Activated effector memory CD4-positive, alpha-beta T cell treated with anti-CD3 and anti-CD28 coated beads, Interleukin-2, amount 50 U/mL, for 16 hours (primary cell): ENCODE results near the gene LINGO3.
"Not testable (repeated sequence)": the region's sequence is repeated elsewhere in the genome, so short reads cannot be mapped to it uniquely, and the experiment has no call there.

Experiments used
- DNase-seq: peaks from one replicate; pipeline ENCODE4 v3.0.0-alpha.2; 2020

Gene LINGO3

DNA sequence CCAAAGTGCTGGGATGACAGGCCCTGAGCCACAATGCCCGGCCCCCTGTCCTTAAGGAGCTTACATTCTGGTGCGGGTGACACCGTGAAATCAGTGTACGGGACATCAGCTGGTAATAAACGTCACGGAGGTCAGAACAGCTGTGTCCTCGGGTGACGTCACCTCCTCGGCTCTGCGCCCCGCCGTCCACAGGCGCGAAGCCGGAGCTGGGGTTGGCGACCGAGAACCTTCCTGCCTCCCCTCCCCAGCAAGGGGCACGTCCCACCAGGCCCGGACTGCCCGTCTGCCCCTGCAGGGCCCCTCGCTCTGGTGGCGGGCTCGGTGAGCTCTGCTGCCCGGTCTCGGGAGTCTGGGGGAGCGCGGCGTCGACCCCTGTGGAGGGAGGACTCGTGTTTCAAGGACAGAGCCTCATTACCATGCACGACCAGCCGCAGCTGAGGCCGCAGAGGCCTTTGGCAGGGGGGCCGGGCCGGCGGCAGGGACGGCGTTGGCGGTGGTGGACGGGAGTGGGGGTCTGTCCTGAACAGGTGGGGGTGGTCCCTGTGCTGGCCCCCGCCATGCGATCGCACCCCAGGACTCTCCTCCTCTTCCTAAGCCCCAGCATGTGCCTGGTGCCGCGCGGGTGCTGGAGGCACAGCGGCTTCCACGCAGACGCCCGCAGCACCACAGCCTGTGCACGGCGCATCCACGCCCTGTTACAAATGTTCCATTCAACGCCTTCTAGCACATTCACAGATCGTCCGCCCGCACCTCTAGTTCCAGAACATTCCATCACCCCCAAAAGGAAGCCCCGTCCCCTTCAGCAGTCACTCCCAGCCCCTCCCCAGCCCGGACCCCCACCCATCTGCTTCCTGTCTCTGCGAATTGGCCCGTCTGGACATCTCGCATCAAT lies 5.4 kb downstream of the LINGO3 start:
- DNase-seq: no peak

DNA sequence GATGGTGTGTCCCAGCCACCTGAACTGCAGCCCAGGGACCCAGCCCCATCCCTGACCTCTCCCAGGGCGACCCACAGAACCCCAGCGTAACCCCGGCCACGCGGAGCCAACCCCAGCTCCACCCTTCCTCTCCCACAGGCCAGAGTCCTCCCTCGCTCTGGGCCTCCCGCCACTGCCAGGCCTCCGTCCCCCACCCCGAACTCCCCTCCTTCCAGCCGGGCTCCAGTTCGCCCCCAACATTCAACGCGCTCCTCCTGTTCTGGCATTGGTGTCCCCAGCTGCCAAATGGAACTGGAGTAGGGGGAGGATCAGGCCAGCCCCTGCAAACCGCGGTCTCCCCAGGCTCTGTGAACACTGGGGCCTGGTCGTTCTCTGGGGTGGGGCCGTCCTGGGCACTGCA lies 7.4 kb downstream of the LINGO3 start:
- no peak for DNase-seq

DNA sequence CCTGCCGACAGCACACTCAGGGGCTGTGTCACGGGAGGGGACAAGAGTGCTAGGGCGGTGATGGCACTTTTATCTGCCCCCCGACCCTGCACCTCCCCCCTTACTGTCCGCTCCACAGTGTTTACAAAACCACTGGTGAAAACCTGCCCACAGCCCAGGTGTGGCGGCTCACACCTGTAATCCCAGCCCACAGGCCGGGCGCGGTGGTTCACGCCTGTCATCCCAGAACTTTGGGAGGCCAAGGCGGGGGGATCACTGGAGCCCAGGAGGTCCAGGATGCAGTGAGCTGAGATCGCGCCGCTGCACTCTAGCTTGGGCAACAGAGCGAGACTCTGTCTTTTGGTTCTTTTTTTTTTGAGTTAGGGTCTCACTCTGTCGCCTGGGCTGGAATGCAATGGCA lies 11.8 kb downstream of the LINGO3 start:
- DNase-seq: no peak

DNA sequence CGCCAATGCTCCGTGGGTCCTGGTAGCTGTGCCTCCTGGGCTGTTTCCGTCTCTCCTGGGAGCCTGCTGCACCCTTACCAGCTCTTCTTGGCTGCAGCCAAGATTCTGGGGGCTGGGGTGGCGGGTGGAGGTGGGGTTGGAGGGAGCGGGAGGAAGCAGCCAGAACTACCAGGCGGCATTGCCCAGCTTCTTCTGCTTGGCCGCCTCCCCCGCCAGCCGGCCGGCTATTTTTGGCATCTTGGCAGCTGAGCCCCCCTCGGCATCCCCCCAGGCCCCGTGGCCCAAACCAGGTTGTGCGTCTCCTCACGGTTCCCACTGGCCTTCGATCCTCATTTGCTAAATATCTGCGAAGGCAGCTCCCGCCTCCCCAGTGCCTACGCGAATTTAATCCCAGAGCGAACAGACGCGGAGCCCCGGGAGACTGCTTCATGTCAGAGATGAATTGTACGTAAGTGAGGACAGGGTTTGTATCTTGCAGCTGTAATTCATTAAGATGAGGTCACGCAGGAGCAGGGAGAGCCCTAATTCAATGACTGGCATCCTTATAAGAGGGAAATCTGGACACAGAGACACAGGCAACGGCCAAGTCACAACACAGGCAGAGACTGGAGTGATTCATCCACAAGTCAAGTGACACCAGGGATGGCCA lies 13.1 kb downstream of the LINGO3 start:
- DNase-seq: no peak

DNA sequence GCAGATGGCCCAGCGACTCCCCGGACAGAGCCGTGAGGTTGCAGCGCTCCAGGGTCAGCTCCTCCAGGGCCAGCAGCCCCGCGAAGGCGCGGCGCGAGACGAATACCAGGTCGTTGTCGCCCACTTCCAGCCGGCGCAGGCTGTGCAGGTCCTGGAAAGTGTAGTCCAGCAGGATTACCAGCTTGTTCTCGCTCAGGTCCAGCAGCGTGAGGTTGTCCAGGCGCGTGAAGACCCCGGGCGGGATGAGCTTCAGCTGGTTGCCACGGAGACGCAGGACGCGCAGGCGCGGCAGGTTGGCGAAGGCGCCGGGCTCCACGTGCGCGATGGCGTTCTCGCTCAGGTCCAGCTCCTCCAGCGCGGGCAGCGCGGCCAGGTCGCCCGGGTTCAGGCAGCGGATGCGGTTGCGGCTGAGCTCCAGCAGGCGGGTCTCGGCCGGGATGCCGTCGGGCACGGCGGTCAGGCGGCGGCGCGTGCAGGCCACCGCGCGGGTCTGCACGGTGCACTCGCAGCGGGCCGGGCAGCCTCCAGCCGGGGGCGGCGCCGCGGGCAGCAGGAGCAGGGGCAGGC lies 16.7 kb downstream of the LINGO3 start:
- DNase-seq: no peak

DNA sequence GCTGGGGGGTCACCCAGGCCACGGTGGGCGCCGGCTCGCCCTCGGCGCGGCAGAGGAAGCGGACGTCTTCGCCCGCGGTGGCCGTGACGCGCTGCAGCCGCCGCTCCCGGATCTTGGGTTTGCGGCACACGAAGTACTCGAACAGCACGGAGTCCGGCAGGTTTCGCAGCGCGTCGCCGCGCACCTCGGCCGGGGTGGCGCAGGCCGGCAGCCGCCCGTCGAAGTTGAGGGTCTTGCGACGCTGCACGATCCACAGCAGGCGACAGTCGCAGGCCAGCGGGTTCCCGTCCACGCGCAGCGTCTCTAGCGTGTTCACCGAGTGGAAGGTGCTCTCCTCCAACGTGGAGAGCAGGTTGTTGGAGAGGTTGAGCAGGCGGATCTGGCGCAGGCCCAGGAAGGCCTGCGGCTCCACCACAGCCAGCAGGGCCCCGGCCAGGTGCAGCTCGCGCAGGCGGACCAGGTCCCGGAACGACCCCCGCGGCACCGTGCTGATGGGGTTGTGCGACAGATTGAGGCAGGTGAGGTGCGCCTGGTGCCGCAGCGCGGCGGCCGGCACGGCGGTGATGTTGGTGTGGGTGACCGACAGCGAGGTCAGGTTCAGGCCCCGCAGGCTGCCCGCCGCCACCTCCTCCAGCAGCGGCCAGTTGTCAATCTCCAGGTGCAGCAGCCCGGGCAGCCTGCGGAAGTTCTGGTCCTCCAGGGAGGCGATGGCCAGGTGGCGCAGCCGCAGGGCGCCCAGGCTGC lies 17.3 kb downstream of the LINGO3 start:
- DNase-seq: no peak

DNA sequence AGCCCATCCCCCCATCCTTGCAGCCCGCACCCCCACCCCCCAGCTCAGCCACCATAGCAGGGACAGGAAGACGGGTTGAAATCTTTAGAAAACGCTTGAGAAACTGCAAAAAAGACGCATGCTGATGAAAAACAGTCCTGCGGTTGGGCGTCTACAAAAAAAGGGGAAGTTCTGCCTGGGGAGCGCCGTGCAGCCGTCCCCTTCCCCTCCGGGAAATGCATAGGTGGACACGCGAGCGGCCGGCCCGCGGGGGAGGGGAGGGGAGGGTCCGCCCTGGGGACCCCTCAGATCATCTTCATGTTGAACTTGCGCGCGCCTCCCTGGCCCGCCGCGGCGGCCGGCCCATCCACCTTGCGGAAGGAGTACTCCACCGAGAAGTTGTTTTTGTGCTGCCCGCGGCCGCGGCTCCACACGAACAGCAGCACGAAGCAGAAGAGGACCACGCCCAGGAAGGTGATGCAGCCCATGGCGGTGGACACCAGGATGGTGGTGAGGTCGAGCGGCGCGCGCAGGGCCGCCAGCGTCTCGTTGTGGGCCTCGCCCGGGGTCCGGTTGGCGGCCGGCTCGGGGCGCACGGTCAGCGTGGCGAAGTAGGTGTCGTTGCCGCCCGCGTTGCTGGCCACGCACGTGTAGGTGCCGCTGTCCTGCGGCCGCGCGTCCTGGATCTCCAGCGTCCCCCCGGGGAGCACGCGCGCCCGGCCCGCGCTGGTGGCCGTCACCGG lies 18.1 kb downstream of the LINGO3 start:
- DNase-seq: peak; percentile 81

DNA sequence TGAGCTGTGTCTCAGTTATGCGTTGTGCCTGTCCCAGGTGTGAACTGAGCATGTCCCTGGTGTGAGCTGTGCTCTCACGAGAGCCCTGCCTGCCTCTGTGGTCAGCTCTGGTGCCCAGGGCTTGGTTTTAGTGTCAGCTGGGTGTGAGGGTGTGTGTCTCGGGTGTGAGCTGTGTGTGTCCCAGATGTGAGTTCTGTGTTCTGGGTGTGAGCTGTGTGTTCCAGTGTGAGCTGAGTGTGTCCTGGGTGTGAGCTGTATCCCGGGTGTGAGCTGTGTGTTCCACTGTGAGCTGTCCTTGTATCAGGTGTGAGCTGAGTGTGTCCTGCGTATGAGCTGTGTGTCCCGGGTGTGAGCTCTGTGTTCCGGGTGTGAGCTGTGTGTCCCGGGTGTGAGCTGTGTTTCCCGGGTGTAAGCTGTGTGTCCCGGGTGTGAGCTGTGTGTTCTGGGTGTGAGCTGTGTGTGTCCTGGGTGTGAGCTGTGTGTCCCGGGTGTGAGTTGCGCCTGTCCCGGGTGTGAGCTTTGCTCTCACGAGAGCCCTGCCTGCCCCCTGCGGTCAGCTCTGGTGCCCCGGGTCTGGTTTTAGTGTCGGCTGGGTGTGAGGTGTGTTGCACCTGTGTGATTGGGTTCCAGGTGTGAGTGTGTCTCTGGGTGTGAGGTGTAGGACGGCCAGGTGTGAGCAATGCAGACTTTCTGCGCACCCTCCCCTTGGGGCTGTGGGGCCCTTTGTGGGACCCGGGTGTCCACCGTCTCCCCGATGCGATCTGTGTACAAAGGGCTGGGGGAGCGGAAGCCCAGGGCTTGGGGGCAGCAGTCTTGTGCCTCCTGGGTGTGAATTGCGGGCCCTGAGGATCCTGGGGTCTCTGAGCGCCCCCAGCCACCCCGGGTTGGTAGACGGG lies 18.9 kb downstream of the LINGO3 start:
- no peak for DNase-seq

DNA sequence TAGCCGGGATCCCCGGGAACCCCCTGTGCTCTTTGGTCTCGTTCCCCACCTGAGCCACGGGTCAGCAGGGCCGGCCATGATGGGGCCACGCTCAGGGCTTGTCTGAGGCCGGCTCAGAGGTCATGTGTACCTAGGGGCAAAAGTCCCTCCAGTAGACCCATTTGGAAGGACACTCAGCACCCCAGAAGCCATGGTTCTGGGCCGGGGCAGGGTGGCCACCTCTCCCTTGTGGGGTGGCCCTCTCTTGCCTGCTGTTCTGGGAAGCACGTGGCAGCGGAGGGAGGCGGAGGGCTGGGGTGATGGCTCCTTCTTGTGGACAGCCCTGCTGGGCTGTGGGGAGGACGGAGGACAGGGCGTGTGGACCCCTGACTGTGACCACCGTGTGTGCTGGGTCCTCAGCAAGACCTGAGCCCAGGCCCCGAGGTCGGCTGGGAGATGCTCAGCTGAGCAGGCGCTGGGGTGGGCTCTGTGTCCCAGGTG lies 19.6 kb downstream of the LINGO3 start:
- no peak for DNase-seq

DNA sequence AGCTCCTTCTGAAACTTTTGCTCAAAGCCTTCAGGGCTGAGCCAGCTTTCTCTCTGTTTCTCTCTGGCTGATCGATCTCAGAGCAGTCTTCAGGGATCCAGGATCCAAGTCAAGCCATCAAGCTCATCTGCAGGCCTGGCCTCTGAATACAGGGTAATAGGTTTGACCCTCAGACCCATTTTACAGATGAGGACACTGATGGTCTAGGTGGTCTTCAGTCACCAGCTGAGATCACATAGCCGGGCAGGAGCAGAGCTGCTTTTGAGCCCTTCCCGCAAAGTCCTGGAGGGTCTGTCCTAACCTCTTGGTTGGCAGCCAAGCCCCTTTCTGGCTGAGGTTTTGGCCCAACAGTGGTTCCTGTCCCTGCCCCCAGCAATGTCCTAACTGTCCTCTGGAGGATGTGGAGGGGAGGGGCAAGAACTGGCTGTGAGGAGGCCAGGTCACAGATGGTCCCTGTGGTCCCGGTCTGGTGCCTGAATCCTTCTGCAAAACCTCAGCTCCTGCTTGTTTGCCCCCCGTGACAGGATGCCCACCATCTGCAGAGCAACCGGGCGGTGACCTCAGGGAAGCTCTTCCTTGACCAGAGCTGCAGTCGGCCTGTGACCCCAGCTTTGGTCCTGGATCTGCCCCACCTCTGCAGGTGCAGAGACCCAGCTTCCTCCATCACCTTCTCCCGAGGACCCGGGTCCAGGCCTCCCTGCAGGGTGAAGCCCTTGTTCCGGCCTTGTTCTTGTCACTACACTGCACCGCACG lies 20.2 kb downstream of the LINGO3 start:
- DNase-seq: no peak

DNA sequence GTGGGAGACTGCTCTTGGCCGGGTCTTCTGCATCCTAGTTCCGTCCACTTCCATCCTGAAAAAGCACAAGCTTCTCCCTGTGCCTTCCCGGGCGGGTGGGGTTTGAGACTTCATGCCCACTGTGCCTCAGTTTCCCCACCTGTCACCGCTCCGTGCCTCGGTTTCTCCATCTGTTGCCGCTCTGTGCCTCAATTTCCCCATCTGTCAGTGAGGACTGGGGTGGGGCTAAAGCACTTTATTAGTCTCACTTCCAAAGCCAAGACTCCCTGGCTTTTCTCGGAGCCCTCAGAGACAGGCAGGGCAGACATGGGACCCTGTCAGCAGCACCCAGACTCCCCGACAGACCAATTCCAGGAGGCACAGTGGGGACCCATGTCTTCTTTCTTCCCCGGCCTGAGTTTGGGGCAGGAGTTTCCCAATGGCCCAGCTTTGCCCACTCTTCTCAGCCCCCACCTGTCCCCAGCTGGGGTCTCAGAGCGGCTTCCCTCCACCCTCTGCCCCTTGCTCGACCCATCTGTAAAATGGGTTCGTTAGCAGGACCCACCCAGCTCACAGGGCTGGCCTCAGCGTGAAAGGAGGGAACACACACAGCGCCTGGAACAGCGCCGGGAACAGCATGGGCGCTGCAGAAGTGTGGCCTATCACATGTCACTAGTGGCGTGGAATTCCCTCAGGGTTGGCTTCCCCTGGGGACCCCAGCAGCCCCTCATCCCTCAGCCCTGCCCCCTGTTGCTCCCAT lies 21.4 kb downstream of the LINGO3 start:
- DNase-seq: no peak

DNA sequence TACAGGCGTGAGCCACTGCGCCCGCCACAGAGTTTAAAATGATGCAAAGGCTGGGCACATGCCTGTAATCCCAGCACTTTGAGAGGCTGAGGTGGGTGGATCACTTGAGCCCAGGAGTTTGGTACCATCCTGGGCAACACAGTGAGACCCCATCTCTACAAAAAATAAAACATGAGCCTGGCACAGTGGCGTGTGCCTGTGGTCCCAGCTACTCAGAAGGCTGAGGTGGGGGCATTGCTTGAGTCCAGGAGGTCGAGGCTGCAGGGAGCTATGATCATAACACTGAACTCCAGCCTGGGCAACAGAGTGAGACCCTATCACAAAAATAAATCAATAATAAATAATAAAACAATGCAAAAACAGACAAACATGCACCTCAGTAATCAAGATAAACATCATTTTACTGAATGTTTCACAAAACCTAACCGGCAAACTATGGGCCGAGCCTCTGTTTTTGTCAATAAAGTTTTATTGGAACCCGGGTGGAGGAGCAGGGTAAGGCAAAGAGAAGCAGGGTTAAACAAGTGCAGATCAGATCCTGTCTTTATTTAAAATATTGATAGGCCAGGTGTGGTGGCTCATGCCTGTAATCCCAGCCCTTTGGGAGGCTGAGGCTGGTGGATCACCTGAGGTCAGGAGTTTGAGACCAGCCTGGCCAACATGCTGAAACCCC lies 24.0 kb downstream of the LINGO3 start:
- DNase-seq: no peak

DNA sequence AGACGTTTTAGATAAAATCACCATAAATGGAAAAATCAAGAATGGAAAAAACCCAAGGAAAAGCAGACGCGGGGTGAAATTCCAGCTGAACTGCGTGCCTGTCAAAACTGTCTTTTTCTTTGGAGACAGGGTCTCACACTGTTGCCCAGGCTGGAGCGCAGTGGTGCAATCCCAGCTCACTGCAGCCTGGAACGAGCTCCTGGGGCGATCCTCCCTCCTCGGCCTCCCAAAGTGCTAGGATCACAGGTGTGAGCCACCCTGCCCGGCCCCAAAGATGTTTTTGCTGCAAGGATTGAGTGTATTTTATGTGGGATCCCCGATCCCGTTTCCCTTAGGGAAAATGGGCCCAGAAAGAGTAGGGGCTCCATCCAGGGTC lies 25.1 kb downstream of the LINGO3 start:
- DNase-seq: no peak

DNA sequence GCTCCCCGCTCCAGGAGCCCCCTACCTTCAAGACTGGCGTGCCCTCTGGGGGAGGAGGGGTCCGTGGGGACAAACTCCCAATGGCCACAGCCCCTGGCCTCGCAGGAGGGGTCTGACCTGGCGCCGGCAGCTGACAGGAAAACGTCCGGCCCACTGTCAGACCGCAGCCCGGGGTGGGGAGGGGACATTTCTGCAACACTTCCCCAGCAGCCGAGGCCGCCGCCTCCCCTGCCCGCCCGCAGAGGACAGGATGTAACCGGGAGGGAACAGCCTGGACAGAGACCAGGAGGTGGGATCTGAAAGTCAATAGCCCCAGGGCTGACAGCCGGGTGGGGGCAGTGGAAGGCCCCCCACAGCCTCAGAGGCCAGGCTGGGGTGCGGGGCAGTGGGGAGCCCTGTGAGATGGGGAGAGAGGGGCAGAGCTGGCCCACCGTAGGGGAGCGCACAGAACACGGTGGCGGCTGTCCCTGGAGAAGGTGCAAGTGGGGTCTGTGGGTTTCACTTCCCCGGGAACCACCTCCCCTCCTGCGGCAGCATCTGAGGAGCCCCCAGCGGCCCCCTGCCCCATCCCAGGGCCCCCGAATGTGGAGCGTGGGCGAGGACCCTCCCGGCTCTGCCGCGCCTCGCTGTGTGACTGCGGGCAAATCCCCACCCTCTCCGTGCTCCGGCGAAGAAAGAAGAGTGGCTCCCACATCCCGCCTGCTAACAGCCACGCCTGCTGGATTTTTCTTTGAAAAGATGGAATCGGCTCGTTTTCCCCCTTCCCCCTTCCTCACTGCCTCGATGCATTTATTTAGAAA lies 25.7 kb downstream of the LINGO3 start, which contains the start of gene PEAK3:
Gene PEAK3 (minus strand): TSS at position 114 of the 800 bp plus-strand sequence. CDS start 1,244 bp downstream, outside the sequence.
- peak; percentile 73 for DNase-seq

DNA sequence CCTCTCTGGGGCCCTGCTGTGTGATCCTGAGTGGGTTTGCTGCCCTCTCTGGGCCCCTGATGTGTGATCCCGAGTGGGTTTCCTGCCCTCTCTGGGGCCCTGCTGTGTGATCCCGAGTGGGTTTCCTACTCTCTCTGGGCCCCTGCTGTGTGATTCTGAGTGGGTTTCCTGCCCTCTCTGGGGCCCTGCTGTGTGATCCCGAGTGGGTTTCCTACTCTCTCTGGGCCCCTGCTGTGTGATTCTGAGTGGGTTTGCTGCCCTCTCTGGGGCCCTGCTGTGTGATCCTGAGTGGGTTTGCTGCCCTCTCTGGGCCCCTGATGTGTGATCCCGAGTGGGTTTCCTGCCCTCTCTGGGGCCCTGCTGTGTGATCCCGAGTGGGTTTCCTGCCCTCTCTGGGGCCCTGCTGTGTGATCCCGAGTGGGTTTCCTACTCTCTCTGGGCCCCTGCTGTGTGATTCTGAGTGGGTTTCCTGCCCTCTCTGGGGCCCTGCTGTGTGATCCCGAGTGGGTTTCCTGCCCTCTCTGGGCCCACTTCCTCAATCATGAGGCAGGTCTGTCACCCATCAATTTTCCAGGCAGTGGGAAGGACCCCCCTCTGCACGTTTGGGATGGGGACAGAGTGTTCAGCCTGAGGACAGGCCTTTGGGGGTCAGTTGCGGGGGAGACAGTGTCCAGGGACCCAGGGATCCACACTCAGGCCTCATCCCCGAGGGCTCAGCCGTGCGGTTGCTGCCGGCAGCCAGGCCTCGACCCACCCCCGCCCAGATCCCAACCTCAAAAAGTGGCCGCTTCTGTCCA lies 26.5 kb downstream of the LINGO3 start:
- not testable (repeated sequence) for DNase-seq

DNA sequence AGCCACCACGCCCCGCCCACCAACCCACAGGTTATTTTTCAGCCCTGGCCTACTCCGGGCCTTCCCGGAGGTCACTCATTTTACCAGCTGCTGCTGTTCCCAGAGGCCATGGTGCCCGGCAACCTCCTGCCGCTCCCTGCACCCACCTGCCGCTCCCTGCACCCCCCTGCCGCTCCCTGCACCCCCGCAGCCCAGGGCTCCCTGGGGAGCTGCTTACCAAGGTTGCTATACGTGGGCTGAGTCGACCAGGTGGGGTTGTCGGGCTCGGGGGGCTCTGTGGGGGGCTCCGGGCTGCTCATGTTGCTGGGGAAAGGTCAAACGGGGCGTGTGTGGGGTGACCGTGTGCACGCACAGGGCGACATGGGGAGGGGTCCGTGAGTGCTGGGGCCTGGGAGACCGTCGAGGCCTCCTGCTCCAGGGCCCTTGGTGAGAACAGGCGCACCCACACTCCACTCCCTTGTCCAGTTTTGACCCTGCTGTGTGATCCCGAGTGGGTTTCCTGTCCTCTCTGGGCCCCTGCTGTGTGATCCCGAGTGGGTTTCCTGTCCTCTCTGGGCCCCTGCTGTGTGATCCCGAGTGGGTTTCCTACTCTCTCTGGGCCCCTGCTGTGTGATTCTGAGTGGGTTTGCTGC lies 27.2 kb downstream of the LINGO3 start:
- DNase-seq: no peak
